Activated T-cell treated with anti-CD3 and anti-CD28 coated beads, Interleukin-2, amount 50 U/mL, for 24 hours (primary cell): Measurements from ENCODE around the gene TBC1D22A.
A peak's percentile ranks its signal among the peaks of the same experiment; 100 is the strongest.

Experiments
- DNase-seq: peaks from one replicate; pipeline ENCODE4 v3.0.0-alpha.2; 2020
- H3K27ac Mint-ChIP-seq: 2 replicates; pipeline ENCODE4 v1.8.0; 2020; ENCODE audit warnings: mild to moderate bottlenecking, mixed read lengths
- H3K27me3 Mint-ChIP-seq: 2 replicates; pipeline ENCODE4 v1.8.0; 2020; ENCODE audit warnings: mixed read lengths
- H3K36me3 Mint-ChIP-seq: 2 replicates; pipeline ENCODE4 v1.8.0; 2020; ENCODE audit warnings: low read depth, mixed read lengths
- H3K4me1 Mint-ChIP-seq: 2 replicates; pipeline ENCODE4 v1.8.0; 2020; ENCODE audit warnings: low read depth, mixed read lengths
- H3K4me3 Mint-ChIP-seq: 2 replicates; pipeline ENCODE4 v1.8.0; 2020; ENCODE audit warnings: mild to moderate bottlenecking, moderate library complexity, mixed read lengths
- H3K9me3 Mint-ChIP-seq: 2 replicates; pipeline ENCODE4 v1.8.0; 2020; ENCODE audit warnings: mixed read lengths

TBC1D22A gene

DNA sequence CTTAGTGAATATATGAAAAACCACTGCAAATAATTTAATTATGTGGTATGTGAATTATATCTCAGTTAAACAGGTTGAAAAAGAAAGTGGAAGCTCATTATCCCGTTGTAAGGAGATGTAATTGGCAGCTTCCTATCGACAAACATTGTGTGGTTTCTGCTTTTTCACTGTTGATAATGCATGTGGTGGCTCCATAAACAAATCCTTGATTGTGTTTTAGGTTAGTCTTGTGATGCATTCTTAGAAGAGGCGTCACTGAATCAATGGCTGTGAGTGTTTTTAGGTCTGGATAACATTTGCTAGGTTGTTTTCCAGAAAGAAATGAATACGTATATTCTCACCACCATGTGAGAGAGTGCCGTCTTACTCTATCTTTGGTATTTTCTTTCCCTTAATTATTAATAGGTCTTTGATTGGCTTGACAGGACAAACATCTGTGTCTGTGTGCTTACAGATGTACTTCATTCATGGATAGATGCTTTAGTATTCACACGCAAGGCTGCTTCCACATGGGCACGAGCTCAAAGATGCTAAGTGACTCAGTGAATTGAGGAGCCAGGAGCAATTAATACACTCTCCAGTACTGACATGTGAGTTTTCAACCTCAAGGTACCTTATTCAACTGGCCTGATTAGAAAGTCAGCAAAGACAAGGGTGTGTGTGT lies 166.7 kb downstream of the TBC1D22A start:
- Mint-ChIP-seq H3K4me3 (no peak overlapping the region), H3K9me3 (no peaks in the 10 kb centered on the region), H3K36me3 (peaks cover 56% of the 10 kb centered on the region), H3K27ac (no peak overlapping the region), H3K27me3 (no peaks in the 10 kb centered on the region), H3K4me1 (peaks cover 16% of the 10 kb centered on the region)
- DNase-seq: no peak

DNA sequence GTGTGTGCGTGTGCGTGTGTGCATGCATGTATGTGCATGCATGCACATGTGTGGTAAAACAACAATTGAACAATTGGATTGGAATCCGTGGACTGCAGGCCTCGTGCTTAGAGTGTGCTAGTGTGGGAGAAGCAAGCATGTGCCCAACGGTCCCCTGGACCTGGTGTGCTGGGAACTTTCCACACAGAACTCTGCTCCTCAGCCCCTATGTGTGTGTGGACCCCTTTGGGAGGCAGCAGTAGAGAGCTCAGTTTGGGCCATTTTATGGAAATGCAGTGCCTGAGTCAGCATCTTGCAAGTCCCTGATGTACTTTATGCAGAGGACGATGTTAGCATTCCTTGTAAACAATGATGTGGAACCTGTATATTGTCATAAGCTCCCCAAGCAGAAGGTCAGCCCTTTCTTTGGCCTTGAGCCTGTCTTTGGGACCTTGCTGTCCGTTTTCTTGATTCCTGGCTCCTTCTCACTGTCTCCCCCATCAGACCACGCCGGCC lies 167.3 kb downstream of the TBC1D22A start:
- no peaks in the 10 kb centered on the region for H3K9me3 Mint-ChIP-seq
- no peak overlapping the region for H3K27ac Mint-ChIP-seq
- no peaks in the 10 kb centered on the region for H3K27me3 Mint-ChIP-seq
- H3K36me3 Mint-ChIP-seq: peaks cover 61% of the 10 kb centered on the region
- H3K4me3 Mint-ChIP-seq: no peak overlapping the region
- H3K4me1 Mint-ChIP-seq: peaks cover 21% of the 10 kb centered on the region
- DNase-seq: no peak

DNA sequence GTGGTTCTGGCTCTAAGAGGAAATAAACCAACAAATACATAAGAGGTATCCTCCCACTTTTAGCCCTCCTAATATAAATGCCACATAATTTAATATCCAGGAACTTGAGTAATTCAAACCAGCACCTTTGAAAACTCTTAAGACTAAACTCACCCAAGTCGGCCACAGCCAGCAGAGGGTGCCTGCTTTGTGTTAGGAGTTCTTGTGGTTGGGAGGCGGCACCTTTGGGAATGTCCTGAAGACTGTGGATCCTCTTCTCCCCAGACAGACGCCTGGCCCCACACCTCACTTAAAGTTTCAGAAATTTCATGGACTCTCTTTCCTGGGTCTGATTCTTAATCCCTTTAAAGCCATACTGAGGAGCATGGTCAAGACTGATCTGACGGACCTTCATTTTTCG lies 169.0 kb downstream of the TBC1D22A start:
- H3K27ac Mint-ChIP-seq: no peak overlapping the region
- no peak for DNase-seq
- H3K36me3 Mint-ChIP-seq: peaks cover 56% of the 10 kb centered on the region
- no peaks in the 10 kb centered on the region for H3K27me3 Mint-ChIP-seq
- H3K9me3 Mint-ChIP-seq: no peaks in the 10 kb centered on the region
- H3K4me1 Mint-ChIP-seq: peaks cover 37% of the 10 kb centered on the region
- no peak overlapping the region for H3K4me3 Mint-ChIP-seq

GRCh38 chr22:46931881-46932280 lies 169.4 kb downstream of the TBC1D22A start:
- no peak for DNase-seq
- Mint-ChIP-seq H3K4me1 (peaks cover 39% of the 10 kb centered on the region), H3K27ac (no peak overlapping the region), H3K27me3 (no peaks in the 10 kb centered on the region), H3K36me3 (peaks cover 56% of the 10 kb centered on the region), H3K9me3 (no peaks in the 10 kb centered on the region), H3K4me3 (no peak overlapping the region)

DNA sequence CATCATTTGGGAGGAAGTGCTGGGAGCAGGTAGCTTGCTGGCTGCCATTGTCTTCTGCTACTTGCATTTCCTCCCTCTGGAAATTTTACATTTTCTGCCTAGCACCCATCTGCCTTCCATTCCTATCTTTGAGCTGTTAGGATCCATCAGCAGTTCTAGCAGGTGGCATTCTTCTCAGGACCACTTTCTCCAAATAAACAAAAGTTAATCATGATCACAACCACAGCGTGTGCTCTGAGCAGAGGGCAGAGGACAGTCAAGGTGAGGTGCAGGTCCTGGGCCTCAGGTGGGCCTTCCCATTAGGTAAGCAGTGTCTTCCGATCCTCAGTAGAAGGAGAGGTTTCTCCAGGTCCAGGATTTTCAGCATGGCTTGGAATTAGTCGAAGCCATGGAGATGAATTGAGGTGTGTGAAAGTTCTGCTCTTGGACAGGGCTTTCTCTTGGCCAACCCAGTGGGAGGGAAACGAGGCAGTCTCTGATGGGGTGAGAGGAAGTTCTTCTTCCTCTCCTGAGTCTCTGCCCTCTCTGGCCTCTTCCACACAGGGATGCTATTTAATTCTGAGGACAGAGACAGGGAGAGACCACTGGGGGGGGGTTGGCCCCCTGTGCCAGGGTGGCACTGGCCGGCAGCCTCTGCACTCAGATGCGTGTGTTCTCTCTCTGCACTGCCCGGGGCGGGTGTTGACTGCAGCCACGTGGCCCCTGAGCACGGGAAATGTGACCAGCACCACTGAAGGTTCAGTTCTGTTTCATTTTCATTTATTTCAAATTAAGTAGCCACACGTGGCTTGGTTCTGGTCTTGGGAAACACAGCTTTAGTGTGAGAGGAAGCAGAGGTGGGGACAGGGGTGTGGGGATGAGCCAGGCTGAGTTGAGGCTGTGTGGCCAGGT lies 170.8 kb downstream of the TBC1D22A start:
- H3K36me3 Mint-ChIP-seq: peaks cover 52% of the 10 kb centered on the region
- no peak for DNase-seq

GRCh38 chr22:46934172-46934745 lies 171.8 kb downstream of the TBC1D22A start:
- H3K9me3 Mint-ChIP-seq: no peaks in the 10 kb centered on the region
- H3K4me1 Mint-ChIP-seq: peaks cover 38% of the 10 kb centered on the region
- H3K4me3 Mint-ChIP-seq: no peak overlapping the region
- H3K36me3 Mint-ChIP-seq: peaks cover 51% of the 10 kb centered on the region
- no peaks in the 10 kb centered on the region for H3K27me3 Mint-ChIP-seq
- no peak for DNase-seq
- peak overlapping the region; percentile 71 for H3K27ac Mint-ChIP-seq

More for the DNA sequence above, 170.8 kb downstream of the TBC1D22A start:
- no peak overlapping the region for H3K4me3 Mint-ChIP-seq
- H3K9me3 Mint-ChIP-seq: no peaks in the 10 kb centered on the region
- peaks cover 38% of the 10 kb centered on the region for H3K4me1 Mint-ChIP-seq
- no peaks in the 10 kb centered on the region for H3K27me3 Mint-ChIP-seq
- peak overlapping the region; percentile 29 for H3K27ac Mint-ChIP-seq

- H3K27ac Mint-ChIP-seq: peak overlapping the region; percentile 71
- no peak for DNase-seq
- peaks cover 52% of the 10 kb centered on the region for H3K36me3 Mint-ChIP-seq
Measured at GRCh38 chr22:46934746-46935491, 172.5 kb downstream of the TBC1D22A start.

DNA sequence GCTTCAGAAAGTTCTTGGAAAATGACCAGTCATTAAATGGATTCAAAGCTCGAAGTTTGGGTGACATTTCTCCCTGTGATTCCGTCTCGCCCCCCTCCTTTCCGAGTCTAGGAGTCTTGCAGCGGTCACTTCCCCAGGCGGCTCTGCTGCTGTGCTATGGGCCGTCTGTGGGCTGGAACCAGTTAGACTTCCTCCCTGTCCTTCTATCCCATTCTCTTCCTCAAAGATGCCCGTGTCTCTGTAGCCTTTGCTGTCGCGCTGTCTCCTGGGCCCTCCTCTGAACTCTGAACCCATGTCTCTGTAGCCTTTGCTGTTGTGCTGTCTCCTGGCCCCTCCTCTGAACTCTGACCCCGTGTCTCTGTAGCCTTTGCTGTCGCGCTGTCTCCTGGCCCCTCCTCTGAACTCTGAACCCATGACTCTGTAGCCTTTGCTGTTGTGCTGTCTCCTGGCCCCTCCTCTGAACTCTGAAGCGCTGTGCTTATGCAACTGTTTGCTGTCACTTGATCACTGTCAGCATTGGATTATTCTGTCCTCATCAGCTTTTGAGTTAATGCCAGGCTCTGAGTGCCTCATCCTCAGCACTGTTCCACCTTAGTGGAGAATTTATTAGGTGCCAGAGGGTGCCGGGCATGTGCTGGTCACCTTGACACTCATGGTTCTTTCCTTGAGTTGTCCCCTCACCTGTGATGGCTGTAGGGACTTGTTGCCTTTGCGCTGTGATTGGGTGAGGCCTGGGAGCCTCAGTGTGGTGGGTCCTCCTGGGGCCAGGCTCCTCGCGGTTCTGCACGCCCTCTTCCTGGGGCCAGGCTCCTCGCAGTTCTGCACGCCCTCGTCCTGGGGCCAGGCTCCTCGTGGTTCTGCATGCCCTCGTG lies 173.3 kb downstream of the TBC1D22A start:
- H3K27ac Mint-ChIP-seq: peak overlapping the region; percentile 71
- peaks cover 40% of the 10 kb centered on the region for H3K4me1 Mint-ChIP-seq
- no peaks in the 10 kb centered on the region for H3K27me3 Mint-ChIP-seq
- no peak overlapping the region for H3K4me3 Mint-ChIP-seq
- DNase-seq: no peak
- H3K9me3 Mint-ChIP-seq: no peaks in the 10 kb centered on the region
- peaks cover 49% of the 10 kb centered on the region for H3K36me3 Mint-ChIP-seq

More at GRCh38 chr22:46934746-46935491, 172.5 kb downstream of the TBC1D22A start:
- Mint-ChIP-seq H3K4me1 (peaks cover 40% of the 10 kb centered on the region), H3K27me3 (no peaks in the 10 kb centered on the region), H3K4me3 (no peak overlapping the region), H3K9me3 (no peaks in the 10 kb centered on the region)

DNA sequence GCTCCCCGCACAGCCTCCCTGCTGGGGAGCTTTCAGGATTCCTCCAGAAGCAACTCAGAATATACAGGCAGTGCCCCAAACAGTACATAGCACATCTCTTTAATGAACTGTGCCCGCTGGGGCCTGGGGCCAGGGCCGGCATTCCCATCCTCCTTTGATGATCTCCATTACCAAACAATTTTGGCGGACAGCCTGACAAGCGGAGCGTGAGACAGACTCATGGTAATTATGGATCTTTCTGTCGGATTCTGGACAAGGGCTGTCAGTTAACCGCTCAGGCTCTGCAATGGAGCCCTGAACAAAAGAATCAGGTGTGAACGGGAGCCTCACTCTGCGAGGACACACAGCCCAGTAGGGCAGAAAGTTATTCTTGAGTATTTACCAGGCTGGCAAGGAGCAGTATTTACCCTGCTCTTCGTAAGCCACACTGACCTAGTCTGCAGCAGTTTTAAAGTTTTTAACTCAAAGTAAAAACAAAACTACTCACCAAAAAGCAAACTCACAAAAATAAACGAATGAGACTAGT lies 174.0 kb downstream of the TBC1D22A start:
- Mint-ChIP-seq H3K4me3 (no peak overlapping the region), H3K27me3 (no peaks in the 10 kb centered on the region), H3K9me3 (no peaks in the 10 kb centered on the region), H3K36me3 (peaks cover 45% of the 10 kb centered on the region), H3K4me1 (peaks cover 38% of the 10 kb centered on the region), H3K27ac (no peak overlapping the region)
- DNase-seq: no peak

DNA sequence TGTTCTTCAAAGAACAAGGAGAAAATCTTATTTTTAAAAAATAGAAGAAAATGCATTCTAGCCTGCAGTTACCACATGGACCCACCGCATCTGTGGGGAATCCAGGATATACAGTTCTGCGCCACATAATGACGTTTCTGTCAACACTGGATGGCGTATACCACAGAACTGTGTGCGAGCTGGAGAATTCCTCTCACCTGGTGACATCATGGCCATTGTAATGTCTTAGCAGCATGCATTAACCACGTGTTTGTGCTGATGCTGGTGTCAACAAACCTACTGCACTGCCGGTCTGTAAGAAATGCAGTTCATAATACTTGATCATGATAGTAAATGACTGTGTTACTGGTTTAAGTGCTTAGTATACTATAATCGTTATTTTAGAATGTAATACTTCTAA lies 174.7 kb downstream of the TBC1D22A start:
- H3K4me3 Mint-ChIP-seq: no peak overlapping the region
- H3K9me3 Mint-ChIP-seq: no peaks in the 10 kb centered on the region
- H3K4me1 Mint-ChIP-seq: peaks cover 37% of the 10 kb centered on the region
- DNase-seq: no peak
- H3K27ac Mint-ChIP-seq: no peak overlapping the region
- no peaks in the 10 kb centered on the region for H3K27me3 Mint-ChIP-seq
- H3K36me3 Mint-ChIP-seq: peaks cover 38% of the 10 kb centered on the region

- no peaks in the 10 kb centered on the region for H3K9me3 Mint-ChIP-seq
- peaks cover 39% of the 10 kb centered on the region for H3K36me3 Mint-ChIP-seq
- H3K4me3 Mint-ChIP-seq: no peak overlapping the region
- no peak for DNase-seq
- peaks cover 37% of the 10 kb centered on the region for H3K4me1 Mint-ChIP-seq
- no peaks in the 10 kb centered on the region for H3K27me3 Mint-ChIP-seq
- no peak overlapping the region for H3K27ac Mint-ChIP-seq
Measured at GRCh38 chr22:46937939-46938338, 175.5 kb downstream of the TBC1D22A start.

DNA sequence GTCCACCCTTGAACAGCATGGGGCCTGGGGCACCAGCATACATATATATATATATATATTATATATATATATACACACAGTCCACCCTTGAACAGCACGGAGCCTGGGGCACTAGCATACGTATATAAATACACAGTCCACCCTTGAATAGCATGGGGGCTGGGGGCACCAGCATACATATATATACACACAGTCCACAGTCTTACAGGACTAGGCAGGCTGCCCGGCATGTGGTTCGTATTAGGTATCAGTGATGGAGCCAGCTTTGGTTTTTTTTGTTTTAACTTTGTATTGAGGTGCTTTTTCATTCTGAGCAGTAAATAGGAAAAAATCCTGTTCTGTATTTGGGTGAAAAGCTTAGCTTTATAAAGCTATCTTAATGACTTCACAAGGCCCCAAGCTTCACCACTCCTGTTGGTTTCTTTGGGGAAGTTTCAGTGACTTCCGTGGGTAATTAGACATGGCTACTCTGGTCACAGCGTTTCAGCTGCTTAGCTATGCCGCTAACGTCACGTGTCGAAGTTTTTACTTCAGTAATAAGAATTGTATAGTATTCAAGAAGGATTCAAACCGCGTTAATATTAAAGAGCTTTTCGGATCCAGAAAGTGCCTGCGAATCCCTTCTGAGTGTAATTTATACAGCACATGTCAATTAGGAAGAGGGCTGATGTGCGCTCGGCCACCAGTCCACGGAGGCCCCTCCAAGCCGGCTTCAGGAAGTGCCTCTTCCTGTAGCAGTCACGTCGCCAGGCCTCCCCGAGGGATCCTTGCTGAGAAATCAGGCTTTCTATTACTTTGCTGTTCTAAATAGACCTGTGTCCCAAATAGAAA lies 179.7 kb downstream of the TBC1D22A start:
- Mint-ChIP-seq H3K9me3 (no peaks in the 10 kb centered on the region), H3K27ac (no peak overlapping the region), H3K4me1 (peaks cover 8% of the 10 kb centered on the region), H3K4me3 (no peak overlapping the region), H3K27me3 (no peaks in the 10 kb centered on the region), H3K36me3 (peaks cover 32% of the 10 kb centered on the region)
- no peak for DNase-seq
